Activated CD8-positive, alpha-beta memory T cell treated with anti-CD3 and anti-CD28 coated beads, Interleukin-2, amount 50 U/mL, for 1 hour (primary cell): ENCODE results near the gene GNG12.

Source experiments
- DNase-seq: peaks from one replicate; pipeline ENCODE4 v3.0.0-alpha.2; 2020; ENCODE audit errors: extremely low read depth

The GNG12 gene

GRCh38 chr1:67832737-67833601 lies at the start of gene GNG12:
TSS of gene GNG12 (minus strand) at chr1:67833467. CDS start at chr1:67707686, 125,781 bp downstream.
- no peak for DNase-seq

GRCh38 chr1:67882196-67882958 lies 49.1 kb upstream of the GNG12 start:
- DNase-seq: no peak

GRCh38 chr1:67880056-67880601 lies 46.9 kb upstream of the GNG12 start:
- no peak for DNase-seq

DNA sequence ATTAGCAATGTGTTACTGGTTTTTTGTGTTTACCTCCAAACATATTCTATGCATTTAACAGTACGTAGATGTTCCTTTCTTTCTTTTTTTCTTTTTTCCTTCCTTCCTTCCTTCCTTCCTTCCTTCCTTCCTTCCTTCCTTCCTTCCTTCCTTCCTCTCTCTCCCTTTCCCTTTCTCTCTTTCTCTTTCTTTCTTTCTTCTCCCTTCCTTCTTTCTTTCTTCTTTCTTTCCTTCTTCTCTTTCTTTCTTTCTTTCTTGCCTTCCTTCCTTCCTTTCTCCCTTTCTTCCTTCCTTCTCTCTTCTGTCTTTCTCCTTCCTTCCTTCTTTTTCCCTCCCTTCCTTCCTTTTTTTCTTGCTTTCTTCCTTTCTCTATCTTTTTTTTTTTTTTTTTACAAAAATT lies 46.2 kb upstream of the GNG12 start:
- no peak for DNase-seq

DNA sequence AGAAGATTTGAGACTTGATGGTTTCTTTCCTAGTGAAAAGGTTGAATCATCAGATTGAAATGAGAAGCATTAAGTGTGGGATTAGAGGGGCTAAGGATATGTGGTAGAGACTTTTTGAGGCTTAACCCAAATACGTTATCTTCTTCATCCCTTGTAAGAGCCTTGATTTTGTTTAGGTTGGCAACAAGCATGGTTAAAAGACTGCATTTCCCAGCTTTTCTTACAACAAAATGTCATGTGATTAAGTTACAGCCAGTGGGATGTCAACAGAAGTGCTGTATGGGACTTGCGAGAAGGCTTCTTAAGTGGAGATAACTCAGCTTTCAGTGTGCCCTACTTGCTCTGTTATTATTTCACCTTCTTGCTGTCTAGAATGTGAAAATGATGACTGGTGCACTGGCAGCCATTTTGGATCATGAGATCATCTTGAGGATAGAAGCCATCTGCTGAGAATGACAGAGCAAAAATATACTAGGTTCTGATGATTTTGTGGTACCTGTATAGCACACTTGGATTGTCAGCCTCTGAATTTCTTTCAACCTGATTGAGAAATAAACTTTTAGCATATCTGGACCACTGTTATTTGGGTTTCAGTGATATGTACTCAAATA lies 41.3 kb upstream of the GNG12 start:
- no peak for DNase-seq

DNA sequence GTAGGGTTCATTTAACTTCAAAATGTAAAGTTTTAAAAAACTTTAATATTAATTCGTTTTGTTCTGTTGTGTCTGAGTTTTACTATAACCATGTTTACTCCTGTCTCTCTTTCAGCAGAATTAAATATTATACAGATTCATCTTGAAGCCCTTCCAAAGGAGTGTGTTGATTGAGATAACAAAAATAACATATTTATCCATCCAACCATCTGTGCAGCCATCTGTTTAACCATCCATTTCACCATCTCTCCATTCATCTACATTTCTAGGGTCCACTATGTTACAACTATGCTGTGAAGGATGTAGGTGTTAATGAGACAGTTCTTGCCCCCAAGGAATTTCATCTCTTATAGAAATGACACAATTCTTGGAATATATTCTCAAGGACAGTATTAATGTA lies 36.0 kb upstream of the GNG12 start:
- DNase-seq: no peak

DNA sequence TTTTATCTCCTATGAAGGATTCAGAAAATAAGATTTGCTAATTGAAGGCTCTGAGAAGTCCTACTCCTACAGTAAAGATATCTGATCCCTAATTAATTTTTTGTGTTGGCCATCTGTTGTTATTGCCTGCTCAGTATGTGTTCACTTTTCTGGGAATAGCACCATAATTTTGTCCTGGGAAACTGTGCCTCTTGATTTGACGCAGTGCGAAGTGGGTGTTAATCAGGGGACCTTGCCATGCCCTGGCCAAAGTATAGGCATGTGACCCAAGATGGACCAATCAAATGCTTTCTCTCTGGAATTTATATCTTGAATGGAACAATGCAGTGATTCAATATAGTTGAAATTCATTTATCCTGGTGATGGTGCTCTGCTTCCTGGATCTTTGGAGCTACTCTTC lies 30.4 kb upstream of the GNG12 start:
- DNase-seq: no peak

GRCh38 chr1:67862685-67863084 lies 29.4 kb upstream of the GNG12 start:
- DNase-seq: no peak

DNA sequence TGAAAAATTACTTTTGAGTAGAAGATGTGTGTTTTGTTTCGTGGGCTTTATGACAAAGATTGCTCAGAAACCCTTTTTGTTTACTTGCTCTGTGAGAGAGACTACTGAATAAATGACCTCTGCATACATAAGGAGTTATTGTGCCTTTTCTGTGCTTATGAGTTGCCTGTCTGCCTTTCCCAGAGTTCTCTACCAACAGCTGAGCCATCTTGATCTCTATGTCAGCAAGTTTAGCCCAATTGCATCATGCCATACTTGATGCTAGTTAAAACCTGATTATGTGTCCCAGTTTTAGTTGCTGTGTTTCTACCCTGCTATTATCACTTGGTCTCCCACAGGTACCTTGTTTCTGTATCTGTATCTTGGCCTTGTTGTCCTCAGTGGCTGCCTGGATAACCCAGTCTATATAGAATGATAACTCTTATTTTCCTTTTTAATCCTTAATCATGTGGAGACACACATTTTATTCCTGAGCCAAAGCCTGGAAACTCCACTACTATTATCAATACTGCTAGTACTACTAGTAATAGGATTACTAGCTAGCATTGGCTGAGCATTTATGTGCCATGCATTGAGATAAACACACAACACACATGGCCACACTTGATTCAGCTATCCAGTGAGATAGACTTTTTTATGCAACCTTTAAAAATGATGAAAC lies 28.7 kb upstream of the GNG12 start:
- DNase-seq: no peak

DNA sequence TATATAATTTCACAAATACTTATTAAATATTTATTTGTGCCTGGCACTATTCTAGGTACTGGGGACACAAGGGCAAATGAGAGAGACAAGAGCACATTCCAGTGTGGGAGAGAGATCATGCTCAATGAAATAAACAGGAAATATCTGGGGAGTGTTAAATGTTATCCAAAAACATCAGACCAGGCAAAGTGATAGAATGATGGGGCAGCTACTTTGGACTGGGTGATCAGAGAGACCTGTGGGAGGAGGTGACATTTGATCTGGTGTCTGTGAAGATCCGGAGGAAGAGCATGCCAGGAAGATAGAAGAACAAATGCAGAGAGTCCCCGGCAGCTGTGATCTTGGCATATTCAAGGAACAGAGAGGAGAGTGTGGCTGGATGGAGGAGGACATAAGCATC lies 27.5 kb upstream of the GNG12 start:
- DNase-seq: no peak

GRCh38 chr1:67856921-67857320 lies 23.7 kb upstream of the GNG12 start:
- DNase-seq: no peak

- DNase-seq: no peak
These were observed 22.7 kb upstream of the GNG12 start for GRCh38 chr1:67855961-67856360.

GRCh38 chr1:67855444-67855843 lies 22.2 kb upstream of the GNG12 start:
- DNase-seq: no peak

DNA sequence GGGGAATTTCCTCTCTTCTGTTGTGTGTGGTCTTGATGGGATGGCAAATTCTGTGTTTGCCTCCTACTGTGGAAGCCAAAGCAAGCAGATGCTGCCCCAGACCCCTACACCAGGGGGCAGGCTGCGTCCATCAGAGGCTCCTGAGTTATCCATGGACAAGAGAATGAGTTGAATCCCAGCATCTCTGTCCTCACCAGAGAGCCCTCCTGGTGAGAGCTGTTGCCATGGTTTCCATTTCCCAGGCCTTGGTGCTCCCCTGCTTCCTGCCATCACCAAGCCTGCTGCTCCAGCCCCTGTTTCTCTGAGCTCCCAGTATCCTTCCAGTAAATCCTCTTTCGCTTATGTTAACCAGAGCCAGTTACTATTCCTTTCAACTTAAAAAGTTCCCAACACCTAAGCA lies 20.4 kb upstream of the GNG12 start:
- DNase-seq: no peak

DNA sequence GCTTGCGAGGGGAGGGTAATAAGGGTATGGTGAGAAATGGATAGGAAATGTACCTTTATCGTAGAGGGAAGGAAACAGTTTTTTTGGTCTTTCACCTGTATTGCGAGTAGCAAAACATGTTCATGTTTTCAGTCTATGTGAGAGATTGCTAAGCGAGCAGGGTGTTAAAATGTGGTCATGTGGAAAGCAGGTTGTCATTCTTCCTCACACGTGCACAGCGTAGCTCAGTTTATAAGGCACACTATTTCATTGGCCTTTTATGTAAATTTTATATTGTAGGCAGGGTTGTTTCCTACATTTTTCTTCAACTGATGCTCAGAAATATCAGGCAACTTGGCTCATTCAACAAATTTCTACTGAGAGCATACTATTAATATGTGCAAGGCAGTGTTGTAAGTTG lies 18.5 kb upstream of the GNG12 start:
- no peak for DNase-seq

DNA sequence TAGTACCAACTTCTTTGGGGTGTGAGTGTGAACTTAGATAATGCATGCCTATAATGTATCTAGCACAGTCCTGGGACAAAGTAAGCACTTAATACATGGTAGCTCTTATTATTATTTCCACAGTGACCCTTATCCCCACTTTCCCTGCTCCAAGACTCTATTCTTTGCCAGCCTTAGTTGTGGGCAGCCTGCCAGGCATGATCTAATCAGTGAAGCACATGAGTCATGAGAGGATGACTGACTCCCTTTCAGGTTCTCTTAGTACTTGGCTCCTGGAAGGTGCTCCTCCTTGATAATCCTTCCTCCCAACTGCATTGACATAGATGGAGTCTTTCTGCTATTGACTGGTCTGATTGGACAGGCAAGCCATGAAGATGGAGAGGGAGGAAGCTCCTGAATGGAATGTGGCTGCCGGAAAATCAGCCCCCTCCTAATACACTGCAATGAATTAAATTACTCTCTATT lies 17.4 kb upstream of the GNG12 start:
- no peak for DNase-seq

- no peak for DNase-seq
These were observed 16.9 kb upstream of the GNG12 start for GRCh38 chr1:67850151-67850551.

DNA sequence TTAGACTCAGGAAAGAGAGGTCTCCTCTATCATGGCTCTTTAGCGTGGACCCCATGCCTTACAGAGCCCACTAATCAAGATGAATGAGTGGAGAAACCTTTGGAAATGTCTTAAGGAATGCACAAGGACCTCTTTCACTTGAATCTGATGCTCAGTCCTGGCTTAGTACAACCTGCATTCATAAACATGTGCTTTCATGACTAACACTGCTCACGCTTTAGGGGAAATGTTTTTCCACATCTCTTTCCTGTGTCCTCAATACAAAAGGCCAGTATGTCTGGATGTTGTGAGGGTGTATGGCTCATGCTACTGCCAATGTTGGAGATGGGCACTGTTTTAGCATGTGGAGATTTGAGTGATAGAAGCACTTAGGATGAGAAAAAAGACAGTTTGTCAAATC lies 14.2 kb upstream of the GNG12 start:
- no peak for DNase-seq

DNA sequence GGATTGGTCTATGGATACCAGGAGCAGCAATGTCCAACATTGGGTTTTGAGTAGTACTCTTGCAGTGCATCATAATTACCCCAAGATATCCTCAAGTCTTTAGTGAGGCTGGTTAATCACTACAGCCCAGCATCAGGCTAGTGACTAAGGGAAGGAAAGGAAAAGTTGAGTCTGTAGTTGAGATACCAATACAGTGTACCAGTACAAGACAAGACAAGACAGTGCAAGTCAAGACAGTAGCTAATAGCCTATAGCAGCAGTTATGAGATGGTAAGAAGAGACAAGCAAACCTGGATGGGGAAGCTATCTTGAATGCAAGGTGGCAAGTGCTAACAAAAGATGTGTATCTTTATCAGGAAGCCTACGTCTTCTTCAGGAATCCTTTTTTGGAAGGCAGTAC lies 13.3 kb upstream of the GNG12 start:
- no peak for DNase-seq

DNA sequence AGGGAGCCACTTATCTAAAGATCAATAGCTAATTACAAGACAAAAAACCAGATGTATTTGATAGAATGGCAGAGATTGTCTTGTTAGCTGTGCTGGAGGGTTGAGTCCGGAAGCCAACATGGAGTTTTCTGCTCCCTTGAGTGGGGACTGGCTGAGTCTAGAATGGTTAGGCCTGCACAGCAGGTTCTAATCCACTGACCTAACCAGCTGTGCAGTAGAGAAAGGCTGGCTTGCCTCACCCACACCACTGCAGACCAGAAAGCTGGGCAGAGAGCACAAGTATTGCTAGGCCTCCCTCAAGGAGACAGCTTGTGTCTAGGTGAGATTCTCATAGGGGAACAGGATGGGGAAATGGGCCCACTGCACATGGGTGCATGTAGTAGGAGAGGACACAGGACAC lies 11.7 kb upstream of the GNG12 start:
- DNase-seq: no peak

- no peak for DNase-seq
These were observed 10.5 kb upstream of the GNG12 start for GRCh38 chr1:67843746-67844145.

DNA sequence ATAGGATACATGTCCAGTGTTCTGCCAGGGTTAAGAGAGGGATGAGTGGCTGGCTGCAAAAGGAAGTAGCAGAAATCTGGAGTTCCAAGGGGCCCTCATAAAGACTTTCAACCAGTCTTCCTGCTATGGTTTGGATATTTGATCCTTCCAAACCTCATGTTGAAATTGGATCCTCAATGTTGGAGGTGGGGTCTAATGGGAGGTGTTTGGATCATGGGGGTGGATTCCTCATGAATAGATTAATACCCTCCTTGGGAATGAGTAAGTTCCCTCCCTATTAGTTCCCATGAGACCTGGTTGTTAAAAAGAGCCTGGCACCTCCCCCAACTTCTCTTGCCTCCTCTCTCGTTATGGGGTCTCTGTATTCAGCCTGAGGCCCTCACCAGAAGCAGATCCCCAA lies 10.1 kb upstream of the GNG12 start:
- DNase-seq: no peak
